ENCODE results near the gene ZNF584. TPM values are rescaled to one million over a fixed set of nuclear protein-coding genes. Genes with fewer than 3 reads are reported as not detected.
A peak's percentile ranks its signal among the peaks of the same experiment; 100 is the strongest.

ZNF584 gene
- total and polyA plus RNA-seq, 10 of the 15 experiments (the other 5 are each of a cell fraction or from before 2014, with no cell fraction given) = 2.0 to 10.7 (median 6.3) TPM

GRCh38 chr19:58364146-58364545 lies 44.3 kb upstream of the ZNF584 start:
- H3K9me3 ChIP-seq (replicated peaks; ENCODE audit: control insufficient read depth, insufficient read depth, low read length) = no peaks in the 10 kb centered on the region
- no peak overlapping the region for H3K4me2 ChIP-seq (ENCODE audit: control insufficient read depth, insufficient read depth)
- intact Hi-C loops (cut with micrococcal nuclease; ENCODE audit: unreplicated experiment) (no loop called here), in situ Hi-C loops (cut with MboI) (no loop called here)
- 9% methylated on average over 5 of the region's 5 CpGs for WGBS (ENCODE audit: insufficient coverage, insufficient replicate concordance, low lambda C conversion rate, missing lambda C conversion rate)
- H2AFZ ChIP-seq (ENCODE audit: control insufficient read depth, low read depth, low read length) = no peak overlapping the region
- no peak overlapping the region for H3K9ac ChIP-seq (ENCODE audit: control insufficient read depth, insufficient read depth, low read length)
- ChIA-PET RAD21 (ENCODE audit: unreplicated experiment) (interaction anchor here (1.3 to 1.8 kb wide), 2 partner anchors 16 to 17 kb away, joined by 3 to 5 read pairs; no protein-coding TSS in a partner anchor), POLR2A (interaction anchor here (0.6 to 3.2 kb wide), 7 partner anchors 14 to 79 kb away, joined by 3 to 37 read pairs (median 5); partner anchors contain the start of gene ZSCAN22), CTCF (interaction anchor here (2.2 kb wide), 1 partner anchor 16 kb away, joined by 8 read pairs; no protein-coding TSS in a partner anchor), SMC1A (ENCODE audit: uncharacterized antibody, unreplicated experiment) (interaction anchor here (0.9 to 2.6 kb wide), 7 partner anchors 9 to 58 kb away, joined by 3 to 10 read pairs (median 5); partner anchors contain the start of genes ZNF837 and ZSCAN22)
- no peaks in the 10 kb centered on the region for H3K36me3 ChIP-seq (ENCODE audit: control insufficient read depth in 2 of 2, insufficient read depth in 2 of 2, low read length in 1 of 2)
- no TSS peak for BruUV-seq (replicated peaks)
- FAIRE-seq (no peak), ATAC-seq (no peak), DNase-seq (ENCODE audit: low read depth, low spot score) (no peak)
- no peak overlapping the region for H3K27ac ChIP-seq (ENCODE audit: control insufficient read depth, insufficient read depth)
- peaks cover 14% of the 10 kb centered on the region for H3K4me1 ChIP-seq (ENCODE audit: control insufficient read depth, insufficient read depth, low read length)
- H3K79me2 ChIP-seq (ENCODE audit: control insufficient read depth, insufficient read depth, low read length) = no peaks in the 10 kb centered on the region
- H3K4me3 ChIP-seq = no peak overlapping the region
- H3K27me3 ChIP-seq (replicated peaks in 1 of 2; ENCODE audit: control insufficient read depth in 2 of 2, insufficient read depth in 2 of 2, low read length in 1 of 2) = no peaks in the 10 kb centered on the region
- H4K20me1 ChIP-seq (ENCODE audit: control insufficient read depth, insufficient read depth) = no peaks in the 10 kb centered on the region
- peak in 1 of 2 experiments; percentile 28; a peak in 2 of 4 replicates for TF ChIP-seq IKZF2 (IDR thresholded peaks at IDR 0.05)
- TF ChIP-seq SPI1 (IDR thresholded peaks at IDR 0.05; ENCODE audit: borderline replicate concordance, insufficient read depth, low read depth, low read length) = peak; percentile 89
- TF ChIP-seq IKZF1 (conservative IDR thresholded peaks at IDR 0.05) = 0 out of 2 replicates have a peak, but pooled peaks have one; percentile 29
- TF ChIP-seq YY1 (IDR thresholded peaks at IDR 0.05; ENCODE audit: low read depth, low read length) = 0 out of 2 replicates have a peak, but pooled peaks have one; percentile 18
- peak; percentile 83 for TF ChIP-seq RUNX3 (IDR thresholded peaks at IDR 0.05; ENCODE audit: low read length)
- TF ChIP-seq JUND (IDR thresholded peaks at IDR 0.05; ENCODE audit: low read depth, low read length) = no peak
- no peak for TF ChIP-seq STAT3 (IDR thresholded peaks at IDR 0.05; ENCODE audit: low read depth, low read length)
- peak; percentile 44; the same call in 1 of the 2 replicates for TF ChIP-seq SMARCA5 (IDR thresholded peaks at IDR 0.05)
- TF ChIP-seq NBN (IDR thresholded peaks at IDR 0.05) = 0 out of 2 replicates have a peak, but pooled peaks have one; percentile 15
